Activated T-helper 1 cell treated with anti-CD3 and anti-CD28 coated beads, Interleukin-12 subunit alpha, Interleukin-12 subunit beta, Interleukin-2, Interleukin-4 antibody, amounts not matched to agents 30 ng/mL and 10 ng/mL and 1 ng/mL, durations not matched to agents 14 hours and 24 hours and 36 hours (primary cell): Measurements from ENCODE around the gene GGA2. TPM values are rescaled to one million over a fixed set of nuclear protein-coding genes. Genes with fewer than 3 reads are reported as not detected.
"Not testable (repeated sequence)": the region's sequence is repeated elsewhere in the genome, so short reads cannot be mapped to it uniquely, and the experiment has no call there.

ENCODE experiments used
- DNase-seq: peaks from one replicate; pipeline ENCODE4 v3.0.0; 2021; ENCODE audit warnings: low spot score
- H3K27ac Mint-ChIP-seq: one replicate; pipeline ENCODE4 v1.8.0; 2021; ENCODE audit warnings: mild to moderate bottlenecking, mixed read lengths
- H3K27me3 Mint-ChIP-seq: one replicate; pipeline ENCODE4 v1.8.0; 2022; ENCODE audit warnings: mild to moderate bottlenecking, moderate library complexity, mixed read lengths; ENCODE audit not compliant: insufficient read depth
- H3K36me3 Mint-ChIP-seq: one replicate; pipeline ENCODE4 v1.8.0; 2021; ENCODE audit warnings: low read depth, mixed read lengths
- H3K4me1 Mint-ChIP-seq: one replicate; pipeline ENCODE4 v1.8.0; 2021; ENCODE audit warnings: low read depth, mixed read lengths
- H3K4me3 Mint-ChIP-seq: one replicate; pipeline ENCODE4 v1.8.0; 2021; ENCODE audit warnings: mild to moderate bottlenecking, moderate library complexity, mixed read lengths
- H3K9me3 Mint-ChIP-seq: one replicate; pipeline ENCODE4 v1.8.0; 2021; ENCODE audit warnings: mixed read lengths
- intact Hi-C: fragments of 100-400 bp; cut with micrococcal nuclease; formaldehyde crosslinking; loops from one replicate; pipeline ENCODE4 v1.15.1; 2024
- total RNA-seq: library from RNA; stranded (reverse); gene quantifications from 2 replicates; pipeline ENCODE4 v1.2.3, GENCODE V29; 2022

Gene GGA2
- total RNA-seq, 1 donor from 2014 or later, result 106 TPM

DNA sequence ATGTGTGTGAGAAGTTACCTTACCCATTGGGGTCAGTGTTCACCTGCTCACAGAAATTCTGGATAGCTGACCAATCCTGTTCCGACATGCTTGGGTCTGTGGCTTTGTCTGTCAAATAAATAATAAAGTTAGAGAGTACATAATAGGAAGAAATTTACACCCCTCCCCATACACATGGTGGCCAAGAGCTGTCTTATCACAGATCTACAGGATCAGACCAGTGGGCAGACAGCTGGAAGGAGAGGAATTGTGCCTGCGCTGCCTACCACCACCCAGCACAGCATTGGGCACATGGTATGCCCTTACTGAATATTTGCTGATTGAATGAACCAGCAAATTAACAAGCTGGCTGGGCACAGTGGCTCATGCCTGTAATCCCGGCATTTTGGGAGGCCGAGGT, 14.6 kb downstream of the GGA2 start:
- no peaks in the 10 kb centered on the region for H3K9me3 Mint-ChIP-seq
- H3K27me3 Mint-ChIP-seq, result no peaks in the 10 kb centered on the region
- no peak overlapping the region for H3K4me3 Mint-ChIP-seq
- DNase-seq, result no peak
- H3K27ac Mint-ChIP-seq, result no peak overlapping the region
- peaks cover 15% of the 10 kb centered on the region for H3K4me1 Mint-ChIP-seq
- peaks cover 30% of the 10 kb centered on the region for H3K36me3 Mint-ChIP-seq
- intact Hi-C loops, result no loop called here

DNA sequence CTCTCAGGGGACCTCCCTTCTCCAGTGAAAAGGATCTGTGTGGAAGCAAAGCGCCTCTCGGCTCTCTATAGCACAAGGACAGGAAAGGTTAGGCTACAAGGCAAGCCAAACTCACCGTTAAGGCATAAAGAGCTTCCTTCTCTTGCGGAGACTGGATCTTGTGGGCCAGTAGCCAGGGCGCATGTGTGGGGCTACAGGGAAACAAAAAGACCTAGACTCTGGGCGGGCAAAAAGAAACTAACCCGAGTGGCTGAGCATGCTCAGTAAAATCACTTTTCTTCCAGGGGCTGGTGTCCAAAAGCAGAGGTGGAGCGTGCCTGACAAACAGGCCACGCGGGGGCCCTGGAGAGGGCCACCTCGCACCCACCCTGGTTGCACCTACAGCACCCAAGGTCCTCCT, 16.1 kb downstream of the GGA2 start:
- H3K4me1 Mint-ChIP-seq, result peaks cover 9% of the 10 kb centered on the region
- H3K4me3 Mint-ChIP-seq, result no peak overlapping the region
- H3K36me3 Mint-ChIP-seq, result peaks cover 38% of the 10 kb centered on the region
- no peak overlapping the region for H3K27ac Mint-ChIP-seq
- DNase-seq, result no peak
- intact Hi-C loops, result no loop called here
- H3K27me3 Mint-ChIP-seq, result no peaks in the 10 kb centered on the region
- H3K9me3 Mint-ChIP-seq, result no peaks in the 10 kb centered on the region

DNA sequence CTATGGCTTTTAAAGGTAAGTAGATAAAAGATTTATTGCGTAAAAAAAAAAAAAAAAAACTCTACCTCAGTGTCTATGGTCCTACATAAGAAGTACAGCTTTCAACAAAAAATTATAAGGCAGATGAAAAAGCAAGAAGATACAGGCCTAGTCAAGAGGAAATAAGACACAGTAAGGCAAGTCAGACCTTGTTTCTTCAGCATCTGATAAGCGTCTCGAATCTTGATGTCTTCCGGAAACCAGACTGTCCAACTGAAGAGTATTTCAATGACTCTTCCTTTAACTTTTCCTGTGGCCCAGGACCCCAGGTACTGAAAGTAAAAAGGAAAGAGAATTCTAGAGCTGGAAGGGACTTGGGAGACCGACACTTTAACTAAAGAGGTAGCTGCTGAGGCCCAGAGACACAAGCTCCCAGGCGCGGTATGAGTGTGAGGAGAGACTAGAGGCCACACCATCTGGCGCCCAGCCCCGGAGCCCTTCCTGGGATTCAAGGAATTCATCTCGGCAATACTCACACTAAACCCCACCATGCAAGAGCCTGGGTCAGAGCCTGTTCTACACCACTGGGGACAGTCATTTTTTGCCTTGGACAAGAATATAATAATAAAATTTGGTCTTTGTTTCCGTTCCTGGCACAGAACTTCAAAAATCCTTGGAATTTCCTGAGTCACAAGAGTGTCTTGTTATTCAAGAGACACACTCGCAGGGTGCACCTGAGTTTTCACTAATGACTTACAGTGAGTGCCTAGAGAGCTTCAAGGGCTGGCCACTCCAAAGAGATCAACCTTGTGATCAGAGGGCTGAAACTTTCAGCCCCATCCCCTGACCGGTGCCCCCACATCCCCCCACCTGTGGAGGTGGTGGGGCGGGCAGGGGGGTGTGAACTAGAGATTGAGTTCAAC, 18.6 kb downstream of the GGA2 start:
- DNase-seq, result no peak
- Mint-ChIP-seq H3K27ac (no peak overlapping the region), H3K4me3 (no peak overlapping the region), H3K9me3 (no peaks in the 10 kb centered on the region), H3K36me3 (peaks cover 33% of the 10 kb centered on the region), H3K27me3 (no peaks in the 10 kb centered on the region), H3K4me1 (no peaks in the 10 kb centered on the region)
- intact Hi-C loops, result no loop called here

DNA sequence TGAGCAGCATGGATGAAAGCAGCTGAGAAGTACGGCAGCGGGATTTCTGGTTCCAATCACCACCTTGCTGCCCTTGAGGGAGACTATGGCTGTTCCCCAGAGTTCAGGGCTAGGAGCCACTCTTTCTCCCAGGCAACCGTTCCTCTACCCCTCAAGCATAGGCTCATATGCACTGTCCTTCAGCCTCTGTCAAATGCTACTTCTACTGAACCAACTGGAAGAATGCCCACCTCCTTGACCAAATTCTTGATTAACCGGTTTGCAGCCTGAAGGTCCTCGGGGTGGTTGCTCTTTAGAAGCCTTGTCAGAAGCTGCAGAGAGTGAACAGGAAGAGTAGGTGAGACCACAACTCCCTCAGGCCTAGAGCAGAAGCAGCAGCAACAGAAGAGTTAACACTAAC, 23.8 kb downstream of the GGA2 start:
- H3K36me3 Mint-ChIP-seq, result peaks cover 49% of the 10 kb centered on the region
- intact Hi-C loops, result no loop called here

DNA sequence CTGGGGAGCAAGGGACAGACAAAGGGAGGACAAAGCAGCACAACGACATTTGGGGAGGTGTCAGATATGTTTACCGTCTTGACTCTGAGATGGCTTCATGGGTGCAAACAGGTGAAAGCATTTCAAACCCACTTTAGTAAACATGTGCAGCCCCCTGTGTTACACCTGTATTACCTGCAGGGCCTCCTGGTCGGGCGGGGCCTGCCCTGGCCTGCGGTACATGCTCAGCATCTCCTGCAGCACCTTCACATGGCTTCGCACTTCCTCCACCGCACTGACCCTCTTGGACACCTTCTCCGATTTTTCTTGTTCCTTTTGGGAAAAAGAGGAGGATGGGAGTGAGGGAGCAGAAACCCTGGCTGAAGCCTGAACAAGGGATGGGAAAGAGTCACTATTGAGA, 24.5 kb downstream of the GGA2 start:
- Mint-ChIP-seq H3K27me3 (no peaks in the 10 kb centered on the region), H3K4me1 (no peaks in the 10 kb centered on the region), H3K9me3 (no peaks in the 10 kb centered on the region), H3K36me3 (peaks cover 44% of the 10 kb centered on the region), H3K27ac (no peak overlapping the region), H3K4me3 (no peak overlapping the region)
- no peak for DNase-seq
- intact Hi-C loops, result no loop called here

More for the DNA sequence above, 23.8 kb downstream of the GGA2 start:
- Mint-ChIP-seq H3K4me1 (no peaks in the 10 kb centered on the region), H3K4me3 (no peak overlapping the region), H3K27ac (no peak overlapping the region), H3K27me3 (no peaks in the 10 kb centered on the region), H3K9me3 (no peaks in the 10 kb centered on the region)
- no peak for DNase-seq

DNA sequence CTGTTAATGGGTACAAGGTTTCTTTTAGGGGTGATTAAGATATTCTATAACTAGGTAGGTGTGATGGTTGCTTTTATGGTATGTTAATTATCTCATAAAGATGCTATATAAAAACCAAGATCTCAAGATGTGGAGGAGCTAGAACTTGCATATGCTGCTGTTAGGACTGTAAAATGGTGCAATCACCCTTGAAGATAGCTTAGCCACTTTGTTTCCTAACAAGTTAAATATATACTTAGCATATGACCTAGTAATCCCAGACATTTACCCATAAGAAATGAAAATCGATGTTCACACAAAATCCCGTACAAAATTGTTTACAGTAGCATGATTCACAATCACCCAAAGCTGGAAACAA, 25.1 kb downstream of the GGA2 start:
- no peaks in the 10 kb centered on the region for H3K9me3 Mint-ChIP-seq
- DNase-seq, result no peak
- peaks cover 48% of the 10 kb centered on the region for H3K36me3 Mint-ChIP-seq
- intact Hi-C loops, result no loop called here
- H3K4me1 Mint-ChIP-seq, result no peaks in the 10 kb centered on the region
- H3K27ac Mint-ChIP-seq, result no peak overlapping the region
- H3K4me3 Mint-ChIP-seq, result no peak overlapping the region
- H3K27me3 Mint-ChIP-seq, result no peaks in the 10 kb centered on the region

DNA sequence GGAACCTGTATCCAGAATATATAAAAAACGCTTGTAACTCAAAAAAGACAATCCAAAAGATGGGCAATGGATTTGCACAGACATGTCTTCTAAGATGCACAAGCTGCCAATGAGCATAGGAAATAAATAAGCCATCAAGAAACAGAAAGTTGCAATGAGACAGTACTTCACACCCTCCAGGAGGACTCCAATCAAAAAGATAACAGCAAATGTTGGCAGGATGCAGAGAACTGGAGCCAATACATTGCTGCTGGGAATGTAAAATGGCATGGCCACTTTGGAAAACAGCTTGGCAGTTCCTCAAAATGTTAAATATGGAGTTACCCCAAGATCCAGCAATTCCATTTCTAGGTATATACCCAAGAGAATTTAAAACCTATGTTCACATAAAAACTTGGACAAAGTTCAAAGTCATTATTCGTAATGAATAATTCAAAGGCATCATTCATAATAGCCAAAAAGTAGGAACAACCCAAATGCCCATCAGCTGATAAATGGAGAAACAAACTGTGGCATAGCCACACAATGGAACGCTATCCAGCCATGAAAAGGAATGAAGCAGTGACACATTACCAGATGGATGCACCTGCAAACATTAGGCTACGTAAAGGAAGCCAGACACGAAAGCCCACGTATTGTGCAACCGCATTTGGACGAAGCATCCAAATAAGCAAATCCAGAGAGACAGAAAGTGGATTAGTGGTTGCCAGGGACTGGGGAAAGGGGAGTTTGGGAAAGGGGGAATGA, 25.6 kb downstream of the GGA2 start:
- no peak overlapping the region for H3K4me3 Mint-ChIP-seq
- no peak for DNase-seq
- H3K36me3 Mint-ChIP-seq, result peaks cover 48% of the 10 kb centered on the region
- H3K27ac Mint-ChIP-seq, result peak overlapping the region; percentile 33
- no peaks in the 10 kb centered on the region for H3K4me1 Mint-ChIP-seq
- H3K27me3 Mint-ChIP-seq, result no peaks in the 10 kb centered on the region
- intact Hi-C loops, result no loop called here
- H3K9me3 Mint-ChIP-seq, result no peaks in the 10 kb centered on the region

DNA sequence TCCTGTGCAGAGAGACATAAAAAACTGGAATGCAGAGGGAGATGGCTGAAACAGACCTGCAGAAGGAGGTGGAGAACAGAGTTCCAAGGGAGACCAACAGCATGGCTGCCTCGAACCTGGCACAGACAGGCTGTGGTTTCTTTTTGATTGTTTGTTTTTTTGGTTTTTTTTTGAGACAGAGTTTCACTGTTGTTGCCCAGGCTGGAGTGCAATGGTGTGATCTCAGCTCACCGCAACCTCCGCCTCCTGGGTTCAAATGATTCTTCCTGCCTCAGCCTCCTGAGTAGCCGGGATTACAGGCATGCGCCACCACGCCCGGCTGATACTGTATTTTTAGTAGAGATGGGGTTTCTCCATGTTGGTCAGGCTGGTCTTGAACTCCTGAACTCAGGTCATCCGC, 26.8 kb downstream of the GGA2 start:
- peaks cover 52% of the 10 kb centered on the region for H3K36me3 Mint-ChIP-seq
- H3K4me1 Mint-ChIP-seq, DNase-seq, H3K27me3 Mint-ChIP-seq, H3K9me3 Mint-ChIP-seq, intact Hi-C loops, H3K27ac Mint-ChIP-seq, H3K4me3 Mint-ChIP-seq: not testable (repeated sequence)

DNA sequence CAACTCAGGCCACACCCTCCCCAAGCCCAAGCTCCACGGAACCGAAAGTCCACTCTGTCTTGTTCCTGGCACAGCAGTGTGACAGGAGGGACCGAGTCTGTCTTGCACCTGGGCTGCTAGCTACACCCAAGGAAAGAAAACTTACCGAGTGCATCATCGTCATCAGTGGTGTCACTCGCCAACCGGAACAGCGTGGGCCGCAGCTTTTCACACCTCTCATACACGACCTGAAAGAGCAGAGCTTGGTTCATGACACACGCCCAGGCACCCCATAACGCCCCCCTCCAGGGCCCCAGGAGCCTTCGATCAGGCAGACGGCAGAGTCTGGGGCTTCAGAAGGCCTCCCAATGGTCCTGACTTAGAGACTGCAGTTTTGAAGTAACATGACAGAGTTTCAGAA, 27.5 kb downstream of the GGA2 start:
- H3K27me3 Mint-ChIP-seq, result no peaks in the 10 kb centered on the region
- no peaks in the 10 kb centered on the region for H3K9me3 Mint-ChIP-seq
- intact Hi-C loops, result no loop called here
- no peaks in the 10 kb centered on the region for H3K4me1 Mint-ChIP-seq
- no peak overlapping the region for H3K4me3 Mint-ChIP-seq
- peaks cover 52% of the 10 kb centered on the region for H3K36me3 Mint-ChIP-seq
- no peak for DNase-seq
- H3K27ac Mint-ChIP-seq, result no peak overlapping the region

DNA sequence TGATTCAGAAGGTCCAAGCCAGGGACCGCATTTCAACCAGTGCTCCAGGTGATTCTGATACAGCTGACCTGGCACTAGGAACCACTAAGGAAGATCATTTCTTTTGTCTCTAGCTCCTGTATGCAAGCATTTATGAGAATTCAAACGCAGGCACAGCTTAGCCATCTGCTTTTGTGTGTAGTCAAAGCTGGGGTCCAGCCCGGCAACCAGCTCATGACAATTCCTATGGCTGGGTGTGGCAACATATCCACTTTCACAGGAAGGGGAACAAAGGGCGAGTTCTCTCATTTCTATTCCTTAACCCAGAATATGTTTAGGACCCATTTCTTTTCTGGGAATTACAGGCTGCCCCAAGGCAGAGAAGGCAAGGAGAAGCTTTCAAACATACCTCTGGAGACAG, 30.0 kb downstream of the GGA2 start:
- H3K9me3 Mint-ChIP-seq, result no peaks in the 10 kb centered on the region
- H3K4me1 Mint-ChIP-seq, result no peaks in the 10 kb centered on the region
- H3K36me3 Mint-ChIP-seq, result peaks cover 44% of the 10 kb centered on the region
- no peak overlapping the region for H3K4me3 Mint-ChIP-seq
- DNase-seq, result no peak
- no peaks in the 10 kb centered on the region for H3K27me3 Mint-ChIP-seq
- no peak overlapping the region for H3K27ac Mint-ChIP-seq
- intact Hi-C loops, result no loop called here

DNA sequence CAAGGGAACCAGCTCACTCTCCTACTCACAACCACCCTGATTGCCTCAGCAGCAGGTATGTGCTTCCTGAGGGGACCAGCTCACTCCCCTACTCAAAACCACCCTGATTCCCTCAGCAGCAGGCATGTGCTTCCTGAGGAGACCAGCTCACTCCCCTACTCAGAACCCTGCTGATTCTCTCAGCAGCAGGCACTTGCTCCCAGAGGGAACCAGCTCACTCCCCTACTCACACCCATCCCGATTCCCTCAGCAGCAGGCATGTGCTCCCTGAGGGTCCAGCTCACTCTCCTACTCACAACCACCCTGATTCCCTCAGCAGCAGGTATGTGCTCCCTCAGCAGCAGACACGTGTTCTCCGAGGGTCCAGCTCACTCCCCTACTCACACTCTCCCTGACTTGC, 31.2 kb downstream of the GGA2 start:
- intact Hi-C loops, result no loop called here
- Mint-ChIP-seq H3K27me3 (no peaks in the 10 kb centered on the region), H3K9me3 (no peaks in the 10 kb centered on the region), H3K4me1 (no peaks in the 10 kb centered on the region), H3K36me3 (peaks cover 40% of the 10 kb centered on the region), H3K4me3 (no peak overlapping the region), H3K27ac (no peak overlapping the region)
- no peak for DNase-seq

DNA sequence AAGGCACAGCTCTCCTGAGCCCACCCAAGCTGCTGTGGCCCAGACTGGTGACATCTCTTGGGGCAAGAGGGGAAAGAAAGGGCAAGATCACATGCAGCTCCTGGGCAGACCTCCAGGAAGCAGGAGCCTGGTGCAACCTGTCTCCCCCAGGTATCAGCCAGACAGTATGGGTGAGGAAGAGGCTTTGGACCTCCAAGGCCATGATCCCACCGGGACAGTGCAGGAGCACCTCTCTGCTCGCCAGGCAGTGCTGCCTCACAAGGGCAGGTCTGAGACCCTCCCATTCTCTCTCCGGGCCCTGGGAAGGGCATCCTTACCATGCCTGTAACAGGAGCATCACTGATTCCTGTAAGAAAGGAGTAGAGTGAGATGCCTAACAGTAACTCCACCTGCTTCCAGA, 31.7 kb downstream of the GGA2 start:
- no peak for DNase-seq
- intact Hi-C loops, result no loop called here
- H3K4me3 Mint-ChIP-seq, result no peak overlapping the region
- no peaks in the 10 kb centered on the region for H3K27me3 Mint-ChIP-seq
- peaks cover 46% of the 10 kb centered on the region for H3K36me3 Mint-ChIP-seq
- no peak overlapping the region for H3K27ac Mint-ChIP-seq
- H3K4me1 Mint-ChIP-seq, result no peaks in the 10 kb centered on the region
- H3K9me3 Mint-ChIP-seq, result no peaks in the 10 kb centered on the region

DNA sequence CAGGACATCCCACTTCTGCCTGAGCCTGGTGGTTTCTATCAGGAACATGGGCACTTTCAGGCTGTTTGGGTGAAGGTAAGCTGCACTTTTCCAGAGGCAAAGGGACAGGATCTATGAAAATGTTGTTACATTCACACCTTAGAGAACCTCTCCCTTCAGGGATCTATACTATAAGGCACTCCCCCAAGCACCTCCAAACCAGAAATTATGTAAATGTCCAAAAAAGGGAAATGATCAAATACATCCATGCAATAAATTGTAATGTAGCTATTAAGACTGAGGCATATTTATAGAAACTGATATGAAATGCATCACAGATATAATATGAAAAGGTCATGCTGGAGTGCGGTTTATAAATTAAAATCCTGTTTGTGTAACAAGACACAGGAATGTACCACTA, 34.0 kb downstream of the GGA2 start:
- Mint-ChIP-seq H3K9me3 (no peaks in the 10 kb centered on the region), H3K4me1 (no peaks in the 10 kb centered on the region), H3K27me3 (no peaks in the 10 kb centered on the region), H3K4me3 (no peak overlapping the region), H3K36me3 (peaks cover 31% of the 10 kb centered on the region), H3K27ac (no peak overlapping the region)
- no peak for DNase-seq
- intact Hi-C loops, result no loop called here
